ENCODE data around the gene IMMP2L.
"Not testable (repeated sequence)": the region's sequence is repeated elsewhere in the genome, so short reads cannot be mapped to it uniquely, and the experiment has no call there.

IMMP2L gene

GRCh38 chr7:111475959-111476358, 86.3 kb downstream of the IMMP2L start:
- H3K27ac ChIP-seq (ENCODE audit: low read length) = no peak overlapping the region
- H3K4me1 ChIP-seq (ENCODE audit: control insufficient read depth in 1 of 2, insufficient read depth in 2 of 2, low read length in 2 of 2) = no peaks in the 10 kb centered on the region
- no peak overlapping the region for H3K4me3 ChIP-seq (ENCODE audit: low read depth in 1 of 2, low read length in 2 of 2)
- H3K36me3 ChIP-seq (ENCODE audit: control insufficient read depth in 1 of 2, insufficient read depth in 2 of 2, low read length in 2 of 2) = no peaks in the 10 kb centered on the region
- no peaks in the 10 kb centered on the region for H3K27me3 ChIP-seq (ENCODE audit: low read depth, low read length)
- peaks cover 0 to 2% of the 10 kb centered on the region in 2 donors for H3K9me3 ChIP-seq (ENCODE audit: control insufficient read depth in 1 of 2, low read length in 2 of 2)

- H3K27ac ChIP-seq (ENCODE audit: low read length) = no peak overlapping the region
- no peaks in the 10 kb centered on the region for H3K27me3 ChIP-seq (ENCODE audit: low read depth, low read length)
Measured at GRCh38 chr7:111475419-111475748, 86.9 kb downstream of the IMMP2L start.

GRCh38 chr7:111474723-111475418, 87.4 kb downstream of the IMMP2L start:
- Histone ChIP-seq H3K27ac (ENCODE audit: low read length) (no peak overlapping the region), H3K27me3 (ENCODE audit: low read depth, low read length) (no peaks in the 10 kb centered on the region), H3K4me1 (ENCODE audit: control insufficient read depth in 1 of 2, insufficient read depth in 2 of 2, low read length in 2 of 2) (no peaks in the 10 kb centered on the region), H3K9me3 (ENCODE audit: control insufficient read depth in 1 of 2, low read length in 2 of 2) (peaks cover 0 to 2% of the 10 kb centered on the region in 2 donors), H3K4me3 (ENCODE audit: low read depth in 1 of 2, low read length in 2 of 2) (no peak overlapping the region), H3K36me3 (ENCODE audit: control insufficient read depth in 1 of 2, insufficient read depth in 2 of 2, low read length in 2 of 2) (no peaks in the 10 kb centered on the region)

More at GRCh38 chr7:111475419-111475748, 86.9 kb downstream of the IMMP2L start:
- H3K4me3 ChIP-seq (ENCODE audit: low read depth in 1 of 2, low read length in 2 of 2) = no peak overlapping the region
- H3K4me1 ChIP-seq (ENCODE audit: control insufficient read depth in 1 of 2, insufficient read depth in 2 of 2, low read length in 2 of 2) = no peaks in the 10 kb centered on the region
- H3K9me3 ChIP-seq (ENCODE audit: control insufficient read depth in 1 of 2, low read length in 2 of 2) = peaks cover 0 to 2% of the 10 kb centered on the region in 2 donors
- H3K36me3 ChIP-seq (ENCODE audit: control insufficient read depth in 1 of 2, insufficient read depth in 2 of 2, low read length in 2 of 2) = no peaks in the 10 kb centered on the region

GRCh38 chr7:111473449-111474198, 88.7 kb downstream of the IMMP2L start:
- Histone ChIP-seq H3K27me3 (ENCODE audit: low read depth, low read length) (no peaks in the 10 kb centered on the region), H3K9me3 (ENCODE audit: control insufficient read depth in 1 of 2, low read length in 2 of 2) (peaks cover 0 to 2% of the 10 kb centered on the region in 2 donors), H3K36me3 (ENCODE audit: control insufficient read depth in 1 of 2, insufficient read depth in 2 of 2, low read length in 2 of 2) (no peaks in the 10 kb centered on the region), H3K27ac (ENCODE audit: low read length) (no peak overlapping the region), H3K4me3 (ENCODE audit: low read depth in 1 of 2, low read length in 2 of 2) (no peak overlapping the region), H3K4me1 (ENCODE audit: control insufficient read depth in 1 of 2, insufficient read depth in 2 of 2, low read length in 2 of 2) (no peaks in the 10 kb centered on the region)

- Histone ChIP-seq H3K27me3 (ENCODE audit: low read depth, low read length) (no peaks in the 10 kb centered on the region), H3K27ac (ENCODE audit: low read length) (no peak overlapping the region), H3K4me1 (ENCODE audit: control insufficient read depth in 1 of 2, insufficient read depth in 2 of 2, low read length in 2 of 2) (no peaks in the 10 kb centered on the region), H3K36me3 (ENCODE audit: control insufficient read depth in 1 of 2, insufficient read depth in 2 of 2, low read length in 2 of 2) (no peaks in the 10 kb centered on the region), H3K4me3 (ENCODE audit: low read depth in 1 of 2, low read length in 2 of 2) (no peak overlapping the region), H3K9me3 (ENCODE audit: control insufficient read depth in 1 of 2, low read length in 2 of 2) (peaks cover 0 to 2% of the 10 kb centered on the region in 2 donors)
Measured at GRCh38 chr7:111470998-111471397, 91.3 kb downstream of the IMMP2L start.

GRCh38 chr7:111469894-111470293, 92.4 kb downstream of the IMMP2L start:
- H3K9me3 ChIP-seq (ENCODE audit: control insufficient read depth in 1 of 2, low read length in 2 of 2); H3K27ac ChIP-seq (ENCODE audit: low read length); H3K36me3 ChIP-seq (ENCODE audit: control insufficient read depth in 1 of 2, insufficient read depth in 2 of 2, low read length in 2 of 2); H3K27me3 ChIP-seq (ENCODE audit: low read depth, low read length); H3K4me1 ChIP-seq (ENCODE audit: control insufficient read depth in 1 of 2, insufficient read depth in 2 of 2, low read length in 2 of 2); H3K4me3 ChIP-seq (ENCODE audit: low read depth in 1 of 2, low read length in 2 of 2): not testable (repeated sequence)

GRCh38 chr7:111465774-111466173, 96.5 kb downstream of the IMMP2L start:
- H3K4me1 ChIP-seq (ENCODE audit: control insufficient read depth in 1 of 2, insufficient read depth in 2 of 2, low read length in 2 of 2); H3K4me3 ChIP-seq (ENCODE audit: low read depth in 1 of 2, low read length in 2 of 2); H3K9me3 ChIP-seq (ENCODE audit: control insufficient read depth in 1 of 2, low read length in 2 of 2); H3K36me3 ChIP-seq (ENCODE audit: control insufficient read depth in 1 of 2, insufficient read depth in 2 of 2, low read length in 2 of 2); H3K27ac ChIP-seq (ENCODE audit: low read length); H3K27me3 ChIP-seq (ENCODE audit: low read depth, low read length): not testable (repeated sequence)

- Histone ChIP-seq H3K27me3 (ENCODE audit: low read depth, low read length) (no peaks in the 10 kb centered on the region), H3K9me3 (ENCODE audit: control insufficient read depth in 1 of 2, low read length in 2 of 2) (no peaks in the 10 kb centered on the region), H3K27ac (ENCODE audit: low read length) (no peak overlapping the region), H3K4me3 (ENCODE audit: low read depth in 1 of 2, low read length in 2 of 2) (no peak overlapping the region), H3K36me3 (ENCODE audit: control insufficient read depth in 1 of 2, insufficient read depth in 2 of 2, low read length in 2 of 2) (no peaks in the 10 kb centered on the region), H3K4me1 (ENCODE audit: control insufficient read depth in 1 of 2, insufficient read depth in 2 of 2, low read length in 2 of 2) (peaks cover 0 to 4% of the 10 kb centered on the region in 2 donors)
Measured at GRCh38 chr7:111460695-111461094, 101.6 kb downstream of the IMMP2L start.

- H3K9me3 ChIP-seq (ENCODE audit: control insufficient read depth in 1 of 2, low read length in 2 of 2) = no peaks in the 10 kb centered on the region
- peaks cover 0 to 4% of the 10 kb centered on the region in 2 donors for H3K4me1 ChIP-seq (ENCODE audit: control insufficient read depth in 1 of 2, insufficient read depth in 2 of 2, low read length in 2 of 2)
- H3K27ac ChIP-seq (ENCODE audit: low read length) = no peak overlapping the region
Measured at GRCh38 chr7:111459757-111460280, 102.5 kb downstream of the IMMP2L start.

GRCh38 chr7:111459065-111459756, 103.1 kb downstream of the IMMP2L start:
- no peak overlapping the region for H3K27ac ChIP-seq (ENCODE audit: low read length)
- H3K36me3 ChIP-seq (ENCODE audit: control insufficient read depth in 1 of 2, insufficient read depth in 2 of 2, low read length in 2 of 2) = no peaks in the 10 kb centered on the region
- peaks cover 0 to 4% of the 10 kb centered on the region in 2 donors for H3K4me1 ChIP-seq (ENCODE audit: control insufficient read depth in 1 of 2, insufficient read depth in 2 of 2, low read length in 2 of 2)
- no peaks in the 10 kb centered on the region for H3K9me3 ChIP-seq (ENCODE audit: control insufficient read depth in 1 of 2, low read length in 2 of 2)
- no peak overlapping the region for H3K4me3 ChIP-seq (ENCODE audit: low read depth in 1 of 2, low read length in 2 of 2)
- H3K27me3 ChIP-seq (ENCODE audit: low read depth, low read length) = no peaks in the 10 kb centered on the region

More at GRCh38 chr7:111459757-111460280, 102.5 kb downstream of the IMMP2L start:
- no peak overlapping the region for H3K4me3 ChIP-seq (ENCODE audit: low read depth in 1 of 2, low read length in 2 of 2)
- H3K27me3 ChIP-seq (ENCODE audit: low read depth, low read length) = no peaks in the 10 kb centered on the region
- H3K36me3 ChIP-seq (ENCODE audit: control insufficient read depth in 1 of 2, insufficient read depth in 2 of 2, low read length in 2 of 2) = no peaks in the 10 kb centered on the region

- not testable (repeated sequence) for H3K27me3 ChIP-seq (ENCODE audit: low read depth, low read length); H3K4me3 ChIP-seq (ENCODE audit: low read depth in 1 of 2, low read length in 2 of 2); H3K27ac ChIP-seq (ENCODE audit: low read length); H3K36me3 ChIP-seq (ENCODE audit: control insufficient read depth in 1 of 2, insufficient read depth in 2 of 2, low read length in 2 of 2); H3K4me1 ChIP-seq (ENCODE audit: control insufficient read depth in 1 of 2, insufficient read depth in 2 of 2, low read length in 2 of 2); H3K9me3 ChIP-seq (ENCODE audit: control insufficient read depth in 1 of 2, low read length in 2 of 2)
Measured at GRCh38 chr7:111450705-111451104, 111.6 kb downstream of the IMMP2L start.

All from muscle layer of duodenum (tissue), 2 donors.